Measurements from ENCODE around the gene AMFR.

The AMFR gene

DNA sequence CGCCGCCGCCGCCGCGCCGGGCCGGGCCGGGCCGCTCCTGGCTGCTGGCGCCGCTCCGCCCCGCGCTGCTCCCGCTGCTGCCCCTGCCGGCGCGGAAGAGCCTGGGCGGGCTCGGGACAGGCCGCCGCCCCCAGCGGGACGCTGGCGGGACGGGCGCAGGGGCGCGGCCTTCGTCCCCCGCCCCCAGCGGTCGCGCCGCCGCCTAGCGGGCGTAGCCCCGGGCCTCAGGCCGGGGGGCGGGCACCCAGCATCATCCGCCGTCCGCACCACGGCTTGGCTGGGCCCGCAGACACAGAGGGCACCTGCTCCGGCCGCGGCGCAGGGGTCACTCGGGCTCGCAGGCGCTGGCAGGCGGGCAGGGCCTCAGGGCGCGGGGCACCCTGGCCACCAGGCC, at the start of gene AMFR:
Gene AMFR (minus strand): TSS at position 107 of the 394 bp plus-strand sequence. CDS start 218 bp downstream, outside the sequence.
- in situ Hi-C loops (cut with MboI; ENCODE audit: low sequenced_read_pairs): no loop called here

GRCh38 chr16:56470666-56471065, 45.3 kb upstream of the AMFR start:
- in situ Hi-C loops (cut with MboI; ENCODE audit: low sequenced_read_pairs): no loop called here

- in situ Hi-C loops (cut with MboI; ENCODE audit: low sequenced_read_pairs): no loop called here
Measured at GRCh38 chr16:56470232-56470631, 44.9 kb upstream of the AMFR start.

- in situ Hi-C loops (cut with MboI; ENCODE audit: low sequenced_read_pairs): no loop called here
Measured at GRCh38 chr16:56469748-56470147, 44.4 kb upstream of the AMFR start.

DNA sequence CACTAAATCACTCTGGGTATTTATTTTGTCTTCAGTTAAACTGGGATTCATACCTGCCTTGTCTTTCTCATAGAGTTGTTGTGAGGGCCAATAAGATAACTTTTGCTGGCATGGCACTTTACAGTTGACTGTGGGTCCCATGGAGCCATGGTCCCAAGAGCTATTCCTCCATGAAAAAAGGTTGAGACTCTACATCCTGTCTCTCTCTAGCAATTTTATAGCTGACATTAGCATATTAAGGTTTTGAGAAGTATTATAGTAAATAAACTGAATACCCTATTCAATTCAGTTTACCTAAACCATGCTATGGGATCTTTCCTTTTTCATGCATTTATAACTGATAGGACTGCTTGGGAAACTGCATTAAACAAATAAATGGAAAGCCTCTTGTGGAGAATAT, 43.5 kb upstream of the AMFR start:
- in situ Hi-C loops (cut with MboI; ENCODE audit: low sequenced_read_pairs): no loop called here

- in situ Hi-C loops (cut with MboI; ENCODE audit: low sequenced_read_pairs): no loop called here
Measured at GRCh38 chr16:56466344-56466743, 41.0 kb upstream of the AMFR start.

GRCh38 chr16:56463153-56463552, 37.8 kb upstream of the AMFR start:
- in situ Hi-C loops (cut with MboI; ENCODE audit: low sequenced_read_pairs): no loop called here

DNA sequence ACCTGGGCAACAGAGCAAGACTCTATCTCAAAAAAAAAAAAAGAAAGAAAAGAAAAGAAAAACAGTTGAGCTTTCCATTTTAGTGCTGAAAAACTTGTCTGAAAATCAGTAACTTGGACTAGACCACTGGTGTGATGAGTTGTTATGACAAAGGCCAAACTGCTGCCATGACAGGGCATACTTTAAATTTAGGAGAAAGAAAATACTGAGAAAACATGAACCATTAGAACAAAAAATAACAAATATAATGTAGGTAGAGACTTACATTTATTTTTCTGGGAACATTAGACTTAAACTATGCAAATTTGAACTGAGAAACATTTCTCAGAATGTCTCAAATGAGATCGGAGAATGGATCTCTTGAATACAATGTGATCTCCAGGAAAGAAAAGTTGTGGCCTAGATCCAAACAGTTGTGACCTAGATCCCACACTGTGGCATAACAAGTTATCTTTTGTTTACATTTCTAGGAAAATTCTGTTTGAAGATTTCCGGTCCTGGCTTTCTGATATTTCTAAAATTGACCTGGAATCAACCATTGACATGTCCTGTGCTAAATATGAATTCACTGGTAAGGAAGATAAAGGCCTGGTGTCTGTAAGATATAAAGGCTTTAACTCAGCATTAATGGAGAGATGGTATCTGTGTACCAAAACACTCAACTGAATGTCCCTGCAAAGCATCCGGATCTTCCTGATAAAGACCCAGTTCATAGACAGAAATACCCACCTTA, 36.9 kb upstream of the AMFR start:
- in situ Hi-C loops (cut with MboI; ENCODE audit: low sequenced_read_pairs): no loop called here

GRCh38 chr16:56460101-56460500, 34.8 kb upstream of the AMFR start:
- in situ Hi-C loops (cut with MboI; ENCODE audit: low sequenced_read_pairs): no loop called here

DNA sequence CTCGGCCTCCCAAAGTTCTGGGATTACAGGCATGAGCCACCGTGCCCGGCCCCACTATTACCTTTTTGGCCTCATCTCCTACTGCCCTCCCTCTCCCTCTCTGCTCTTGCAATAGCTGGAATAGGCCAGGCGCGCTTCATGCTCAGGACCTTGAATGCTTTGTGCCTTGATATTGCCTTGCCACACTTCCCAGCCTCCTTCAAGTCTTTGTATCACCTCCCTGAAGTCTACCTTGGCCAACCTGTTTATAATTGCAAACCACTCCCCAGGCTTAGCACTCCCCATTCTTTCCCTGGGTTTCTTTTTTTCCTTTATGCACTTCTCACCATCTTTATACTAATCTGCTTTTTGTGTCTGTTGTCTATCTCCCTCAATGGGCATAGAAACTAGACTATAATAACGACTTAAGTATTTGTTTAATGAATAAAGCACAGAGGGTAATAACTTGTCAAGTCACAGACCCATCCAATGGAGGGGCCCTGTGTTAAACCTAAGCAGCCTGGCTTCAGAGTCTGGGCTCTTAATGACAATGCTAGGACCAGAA, 32.7 kb upstream of the AMFR start:
- in situ Hi-C loops (cut with MboI; ENCODE audit: low sequenced_read_pairs): no loop called here

- in situ Hi-C loops (cut with MboI; ENCODE audit: low sequenced_read_pairs): no loop called here
Measured at GRCh38 chr16:56451753-56452689, 26.7 kb upstream of the AMFR start.

- in situ Hi-C loops (cut with MboI; ENCODE audit: low sequenced_read_pairs): no loop called here
Measured at GRCh38 chr16:56450986-56451752, 25.8 kb upstream of the AMFR start, which contains the start of the genes NUDT21 and OGFOD1. Gene NUDT21 (minus strand): TSS chr16:56451332. CDS start chr16:56451202, 130 bp downstream. Gene OGFOD1 (plus strand): TSS chr16:56451554. CDS start chr16:56451613, 59 bp downstream.

DNA sequence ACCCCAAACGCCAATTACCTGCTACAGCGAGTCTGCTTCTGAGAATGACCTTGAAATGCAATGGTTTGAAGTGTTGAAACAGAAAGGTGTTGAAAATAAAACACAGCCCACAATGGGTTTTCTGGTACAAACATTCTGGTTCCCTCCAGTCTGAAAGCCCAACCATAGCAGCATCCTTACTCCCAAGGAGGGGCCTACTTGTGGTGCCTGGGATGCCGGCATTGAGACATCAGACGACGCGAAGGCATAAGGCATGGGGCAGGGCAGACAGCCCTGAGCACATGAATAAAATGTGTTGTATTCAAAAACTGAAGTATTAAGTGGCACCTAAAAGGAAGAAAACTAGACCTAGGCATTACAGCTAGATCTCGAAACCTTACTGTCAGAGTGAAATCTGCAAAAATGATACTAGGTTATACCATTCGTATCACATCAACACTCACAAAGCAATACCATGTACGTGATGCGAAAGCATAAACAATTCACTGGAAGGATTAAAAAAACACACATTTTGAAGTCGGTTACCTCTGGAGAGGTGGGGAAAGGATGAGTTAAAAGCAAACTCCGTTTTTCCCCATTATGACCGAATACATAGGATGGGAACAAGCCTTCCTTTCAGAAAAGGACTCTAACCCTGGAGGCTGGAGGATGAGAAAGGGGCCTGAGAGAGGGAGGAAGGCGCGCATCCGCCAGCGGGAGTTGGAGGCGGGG, 25.1 kb upstream of the AMFR start:
- in situ Hi-C loops (cut with MboI; ENCODE audit: low sequenced_read_pairs): no loop called here

- in situ Hi-C loops (cut with MboI; ENCODE audit: low sequenced_read_pairs): no loop called here
Measured at GRCh38 chr16:56448005-56448404, 22.7 kb upstream of the AMFR start.

GRCh38 chr16:56447286-56447685, 21.9 kb upstream of the AMFR start:
- in situ Hi-C loops (cut with MboI; ENCODE audit: low sequenced_read_pairs): no loop called here

DNA sequence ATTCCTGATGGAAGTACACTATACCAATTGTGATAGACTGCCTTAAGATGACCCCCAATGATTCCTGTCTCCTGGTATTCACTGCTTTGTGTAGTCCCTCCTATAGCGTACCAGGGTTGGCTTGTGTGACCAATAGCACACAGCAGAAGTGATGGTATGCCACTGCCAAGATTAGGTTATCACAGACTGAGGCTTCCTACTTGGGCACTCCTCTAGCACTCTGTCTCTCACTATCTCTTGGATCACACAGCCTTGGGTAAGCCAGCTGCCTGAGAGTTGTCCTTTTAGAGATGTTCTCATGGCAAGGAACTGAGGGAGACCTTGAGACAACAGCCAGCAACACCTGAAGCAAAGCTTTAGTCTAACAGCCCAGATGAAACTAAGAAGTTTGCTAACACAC, 12.7 kb upstream of the AMFR start:
- in situ Hi-C loops (cut with MboI; ENCODE audit: low sequenced_read_pairs): no loop called here

- in situ Hi-C loops (cut with MboI; ENCODE audit: low sequenced_read_pairs): no loop called here
Measured at GRCh38 chr16:56436258-56436657, 10.9 kb upstream of the AMFR start.

DNA sequence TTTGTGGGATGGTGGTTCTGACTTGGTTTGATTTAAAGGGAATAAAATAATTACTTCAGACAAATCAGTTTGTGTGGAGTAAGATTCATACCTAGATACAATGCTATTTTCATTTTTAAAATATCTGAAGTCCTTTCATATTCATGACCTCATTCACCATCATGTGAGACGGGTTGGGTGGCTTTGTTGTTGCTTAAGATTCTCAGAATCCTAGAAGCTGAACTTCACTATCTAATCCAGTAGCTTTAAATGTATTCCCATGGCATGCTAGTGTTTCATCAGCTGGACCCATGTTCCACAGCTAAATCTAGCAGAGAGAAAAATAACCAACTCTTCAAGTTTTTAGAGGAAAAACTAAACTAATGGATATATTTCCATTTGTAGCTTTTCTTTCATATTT, 2.7 kb upstream of the AMFR start:
- in situ Hi-C loops (cut with MboI; ENCODE audit: low sequenced_read_pairs): no loop called here

DNA sequence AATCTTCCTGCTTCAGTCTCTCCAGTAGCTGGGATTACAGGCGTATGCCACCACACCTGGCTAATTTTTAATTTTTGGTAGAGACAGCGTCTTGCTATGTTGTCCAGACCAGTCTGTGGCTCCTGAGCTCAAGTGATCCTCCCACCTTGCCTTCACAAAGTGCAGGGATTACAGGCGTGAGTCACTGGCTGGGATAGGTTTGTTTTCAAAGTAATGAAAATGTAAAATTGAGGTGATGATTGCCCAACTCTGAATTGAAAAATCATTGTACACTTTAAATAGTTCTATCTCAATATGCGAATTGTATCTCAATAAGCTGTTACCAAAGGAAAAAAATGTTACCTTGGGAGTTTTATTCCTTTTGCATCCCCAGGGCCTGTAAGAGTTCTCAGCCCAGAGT, 1.2 kb upstream of the AMFR start:
- in situ Hi-C loops (cut with MboI; ENCODE audit: low sequenced_read_pairs): no loop called here

DNA sequence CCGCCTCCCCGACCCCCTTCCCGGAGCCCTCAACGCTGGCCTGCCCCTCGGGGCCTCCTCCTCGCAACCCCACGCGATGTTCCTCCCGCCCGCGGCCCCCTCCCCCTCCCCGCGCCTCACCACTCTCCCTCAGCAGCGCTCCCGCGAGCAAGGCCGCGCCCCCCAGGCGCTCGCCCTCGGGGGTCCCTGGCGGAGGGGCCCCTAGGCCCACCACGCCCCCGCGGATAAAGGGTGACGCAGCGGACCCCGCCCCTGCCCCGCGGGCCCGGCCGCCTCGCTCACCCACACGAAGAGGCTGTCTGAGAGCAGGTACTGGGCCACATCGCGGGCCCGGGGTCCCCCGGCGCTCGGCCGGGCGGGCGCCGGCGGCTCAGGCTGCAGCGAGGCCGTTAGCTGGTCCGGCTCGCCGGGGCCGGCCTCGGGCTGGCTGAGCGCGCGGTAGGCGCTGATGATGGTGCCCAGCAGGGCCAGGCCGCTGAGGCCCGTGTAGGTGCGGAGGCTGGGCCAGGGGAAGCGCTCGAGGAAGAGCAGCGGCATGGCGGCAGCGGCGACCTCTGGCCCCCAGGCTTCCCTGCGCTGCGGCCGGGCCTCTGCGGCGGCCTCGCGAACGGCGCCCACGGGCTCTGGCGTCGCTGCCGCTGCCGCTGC, 430 bp downstream of the AMFR start:
- in situ Hi-C loops (cut with MboI; ENCODE audit: low sequenced_read_pairs): no loop called here

All from HL-60/S4 treated with phorbol 12-myristate 13-acetate at 8.2 ng/mL for 4 days and 3 days (cell line).